Activated naive CD8-positive, alpha-beta T cell treated with anti-CD3 and anti-CD28 coated beads, Interleukin-2, amount 10 ng/mL, durations not matched to agents 7 days and 5 days (primary cell): ENCODE data around the gene IL16. TPM values are rescaled to one million over a fixed set of nuclear protein-coding genes. Genes with fewer than 3 reads are reported as not detected.

ENCODE experiments used
- ATAC-seq: fragments of 150-1000 bp; cut with Tn5 transposase; one replicate; pipeline ENCODE4 v1.10.0; 2021; ENCODE audit warnings: low read depth, moderate library complexity
- POLR2A ChIA-PET: fragments of 350-600 bp; sonication (Branson Sonifier 250); formaldehyde crosslinking; loops from one replicate; lab custom pipeline; 2021; ENCODE audit warnings: antibody characterized with exemption; lab: Charles Lee
- DNase-seq: peaks from one replicate; pipeline ENCODE4 v3.0.0; 2021
- H3K27ac Mint-ChIP-seq: one replicate; pipeline ENCODE4 v1.8.0; 2022; ENCODE audit warnings: mild to moderate bottlenecking, mixed read lengths
- H3K27me3 Mint-ChIP-seq: one replicate; pipeline ENCODE4 v1.8.0; 2022; ENCODE audit warnings: mild to moderate bottlenecking, moderate library complexity, mixed read lengths
- H3K36me3 Mint-ChIP-seq: one replicate; pipeline ENCODE4 v1.8.0; 2021; ENCODE audit warnings: mild to moderate bottlenecking, mixed read lengths
- H3K4me1 Mint-ChIP-seq: one replicate; pipeline ENCODE4 v1.8.0; 2021; ENCODE audit warnings: mixed read lengths
- H3K4me3 Mint-ChIP-seq: one replicate; pipeline ENCODE4 v1.8.0; 2022; ENCODE audit warnings: mild to moderate bottlenecking, moderate library complexity, mixed read lengths
- H3K9me3 Mint-ChIP-seq: one replicate; pipeline ENCODE4 v1.8.0; 2021; ENCODE audit warnings: mixed read lengths
- total RNA-seq, 2 experiments: library from RNA; stranded (reverse); gene quantifications; one replicate each; pipeline ENCODE4 v1.2.3, GENCODE V29; 2021

IL16 gene
- total RNA-seq, 2 experiments from 2014 or later = 281 to 284 TPM

DNA sequence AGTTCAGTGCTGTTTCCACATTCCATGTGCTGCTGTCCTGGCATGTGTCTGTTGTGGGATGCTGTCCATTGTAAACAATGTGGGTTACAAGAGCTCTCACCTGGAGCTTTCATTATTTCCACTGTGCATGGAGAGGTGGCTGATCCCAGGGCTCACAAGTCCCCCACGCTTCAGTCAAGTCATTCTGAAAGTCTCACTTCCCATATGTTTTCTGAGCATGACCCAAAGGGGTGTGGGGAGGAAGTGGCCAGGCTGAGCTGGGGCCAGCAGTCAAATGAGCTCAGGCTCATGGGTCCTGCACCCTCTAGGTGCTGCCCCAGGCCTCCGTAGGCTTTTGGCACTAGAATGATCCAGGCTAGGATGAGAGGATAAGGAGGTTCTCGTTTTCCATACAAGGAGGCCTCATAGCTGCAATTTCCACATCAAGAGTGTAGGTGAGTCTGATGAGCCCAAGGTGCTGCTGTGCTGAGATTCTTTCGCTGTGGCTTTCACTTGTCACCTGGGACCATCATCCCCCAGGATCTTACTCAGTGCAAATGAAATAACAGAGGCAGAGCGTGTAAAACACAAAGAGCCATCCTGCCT lies 105.2 kb downstream of the IL16 start:
- peak overlapping the region; percentile 100 for H3K4me3 Mint-ChIP-seq
- no peaks in the 10 kb centered on the region for H3K27me3 Mint-ChIP-seq
- no peaks in the 10 kb centered on the region for H3K9me3 Mint-ChIP-seq
- ATAC-seq = peak; percentile 57
- peaks cover 90% of the 10 kb centered on the region for H3K36me3 Mint-ChIP-seq
- no peak for DNase-seq
- peaks cover 52% of the 10 kb centered on the region for H3K4me1 Mint-ChIP-seq
- POLR2A ChIA-PET = interaction anchor here (0.7 to 8.3 kb wide), 15 partner anchors 8 to 300 kb away, joined by 3 to 88 read pairs (median 10); partner anchors contain the start of genes STARD5 and TLNRD1
- peak overlapping the region; percentile 98 for H3K27ac Mint-ChIP-seq

DNA sequence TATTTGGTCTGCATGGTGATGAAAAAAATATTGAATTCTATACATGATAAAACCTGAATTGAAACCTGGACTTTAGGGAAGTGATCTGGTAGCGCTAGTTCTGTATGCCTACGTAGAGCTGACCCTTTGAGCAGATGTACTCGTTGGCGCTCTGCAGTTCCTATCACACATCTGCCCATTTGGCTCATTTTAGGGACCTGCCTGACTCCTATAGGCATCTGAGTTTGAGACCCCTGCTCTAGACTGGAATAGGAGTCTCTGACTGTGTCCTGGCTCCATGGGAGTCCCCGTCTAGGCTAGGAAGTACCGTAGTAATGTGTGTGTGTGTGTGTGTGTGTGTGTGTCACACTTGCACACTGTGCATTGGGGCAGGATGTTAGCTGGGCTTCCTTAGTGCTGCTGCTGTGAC lies 106.0 kb downstream of the IL16 start:
- Mint-ChIP-seq H3K4me3 (peak overlapping the region; percentile 100), H3K36me3 (peaks cover 89% of the 10 kb centered on the region), H3K4me1 (peaks cover 59% of the 10 kb centered on the region), H3K9me3 (no peaks in the 10 kb centered on the region), H3K27me3 (no peaks in the 10 kb centered on the region), H3K27ac (peak overlapping the region; percentile 98)
- ATAC-seq = peak; percentile 22
- POLR2A ChIA-PET = interaction anchor here (0.7 to 8.3 kb wide), 11 partner anchors 7 to 301 kb away, joined by 3 to 88 read pairs (median 7); partner anchors contain the start of genes STARD5 and TLNRD1
- DNase-seq = no peak

DNA sequence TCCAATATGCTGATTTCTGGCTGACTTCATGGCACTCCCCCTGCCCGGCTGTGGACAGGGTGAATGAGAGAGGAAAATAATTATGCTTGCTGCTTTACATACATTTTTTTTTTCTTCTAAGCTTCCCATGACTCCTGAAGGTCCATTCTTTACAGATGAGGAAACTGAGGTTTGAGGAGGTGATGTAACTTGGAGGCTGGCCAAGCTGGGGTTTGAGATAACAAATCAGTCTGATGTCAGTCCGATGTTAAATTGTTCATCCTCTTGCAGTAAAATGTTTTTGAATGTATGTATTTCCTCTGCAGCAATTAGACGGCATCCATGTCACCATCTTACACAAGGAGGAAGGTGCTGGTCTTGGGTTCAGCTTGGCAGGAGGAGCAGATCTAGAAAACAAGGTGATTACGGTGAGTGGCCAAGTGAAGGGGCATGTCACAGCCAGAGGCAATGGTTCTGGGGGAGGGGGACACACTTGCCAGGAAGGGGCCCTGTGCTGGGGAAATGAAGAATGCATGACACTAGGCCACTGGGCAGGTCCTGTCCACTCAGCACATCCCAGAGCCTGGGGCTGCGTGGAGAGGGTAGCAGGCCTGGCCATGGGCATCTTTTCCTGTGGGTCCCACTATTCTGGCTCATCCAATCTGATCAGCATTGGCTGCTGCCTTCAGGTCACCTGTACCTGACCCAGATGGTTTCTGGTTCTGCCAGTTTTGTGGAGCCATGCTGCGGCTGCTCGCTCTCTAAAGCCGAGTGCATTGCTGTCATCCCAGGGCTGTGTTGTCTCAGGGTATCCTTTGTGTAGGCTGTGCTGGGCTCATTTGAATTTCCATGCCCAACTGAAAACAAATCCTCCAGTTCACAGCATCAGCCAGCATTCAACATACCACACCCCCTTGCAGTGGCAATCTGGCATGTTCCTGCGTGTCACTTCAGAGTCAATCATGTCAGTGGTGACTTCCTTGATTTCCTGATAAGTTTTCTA lies 106.9 kb downstream of the IL16 start:
- H3K36me3 Mint-ChIP-seq = peaks cover 86% of the 10 kb centered on the region
- peaks cover 63% of the 10 kb centered on the region for H3K4me1 Mint-ChIP-seq
- DNase-seq (no peak), ATAC-seq (peak; percentile 4)
- H3K27me3 Mint-ChIP-seq = no peaks in the 10 kb centered on the region
- H3K9me3 Mint-ChIP-seq = no peaks in the 10 kb centered on the region
- POLR2A ChIA-PET = interaction anchor here (0.8 to 8.3 kb wide), 9 partner anchors 11 to 28 kb away, joined by 3 to 88 read pairs (median 7); partner anchors contain the start of gene STARD5
- peak overlapping the region; percentile 98 for H3K27ac Mint-ChIP-seq
- H3K4me3 Mint-ChIP-seq = peak overlapping the region; percentile 100

DNA sequence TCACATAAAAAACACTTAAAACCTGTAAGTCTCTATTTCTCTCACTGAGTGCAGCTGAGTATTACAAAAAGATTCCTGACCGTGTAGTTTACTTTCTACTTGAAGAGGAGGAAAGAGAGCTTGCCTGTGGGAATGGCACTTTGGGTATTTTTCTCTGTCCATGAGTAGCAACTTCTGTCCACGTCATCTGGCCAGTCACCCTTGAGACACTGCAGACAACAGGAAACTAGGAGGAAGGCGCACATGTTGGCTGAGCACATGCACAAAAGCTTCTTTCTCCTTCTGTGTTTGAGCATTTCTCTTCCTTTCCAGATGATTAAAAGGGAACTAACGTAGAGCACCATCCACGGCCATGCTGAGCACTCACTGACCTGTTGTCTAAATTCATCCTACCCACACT lies 107.5 kb downstream of the IL16 start:
- H3K27me3 Mint-ChIP-seq = no peaks in the 10 kb centered on the region
- peak overlapping the region; percentile 98 for H3K27ac Mint-ChIP-seq
- no peaks in the 10 kb centered on the region for H3K9me3 Mint-ChIP-seq
- H3K36me3 Mint-ChIP-seq = peaks cover 86% of the 10 kb centered on the region
- H3K4me1 Mint-ChIP-seq = peaks cover 68% of the 10 kb centered on the region
- DNase-seq (no peak), ATAC-seq (no peak)
- H3K4me3 Mint-ChIP-seq = peak overlapping the region; percentile 100
- POLR2A ChIA-PET = interaction anchor here (1.3 to 8.3 kb wide), 5 partner anchors 12 to 29 kb away, joined by 3 to 88 read pairs (median 22); partner anchors contain the start of gene STARD5

DNA sequence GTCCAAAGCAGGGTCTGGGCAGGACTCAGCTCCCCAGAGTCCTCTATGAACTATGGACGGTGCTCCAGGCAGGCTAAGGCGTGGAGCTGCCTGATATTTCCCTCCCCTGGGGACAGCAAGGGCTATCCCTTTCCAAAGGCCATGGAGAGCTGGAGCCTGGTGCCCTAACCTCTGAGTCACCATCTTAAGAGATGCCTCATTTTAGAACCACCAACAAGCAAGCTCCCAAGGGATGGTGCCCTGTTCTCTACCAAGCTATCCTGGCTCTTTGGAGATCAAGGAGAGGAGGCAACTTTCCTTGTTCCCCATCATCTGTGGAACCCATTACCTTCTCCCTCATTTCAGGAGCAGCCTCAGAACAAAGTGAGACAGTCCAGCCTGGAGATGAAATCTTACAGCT lies 111.6 kb downstream of the IL16 start:
- DNase-seq (no peak), ATAC-seq (no peak)
- Mint-ChIP-seq H3K9me3 (no peaks in the 10 kb centered on the region), H3K27ac (peak overlapping the region; percentile 54), H3K4me3 (no peak overlapping the region), H3K27me3 (no peaks in the 10 kb centered on the region), H3K36me3 (peaks cover 77% of the 10 kb centered on the region), H3K4me1 (peaks cover 60% of the 10 kb centered on the region)
- POLR2A ChIA-PET = interaction anchor here (1.2 to 9.2 kb wide), 6 partner anchors 8 to 30 kb away, joined by 3 to 97 read pairs (median 16); partner anchors contain the start of gene STARD5

DNA sequence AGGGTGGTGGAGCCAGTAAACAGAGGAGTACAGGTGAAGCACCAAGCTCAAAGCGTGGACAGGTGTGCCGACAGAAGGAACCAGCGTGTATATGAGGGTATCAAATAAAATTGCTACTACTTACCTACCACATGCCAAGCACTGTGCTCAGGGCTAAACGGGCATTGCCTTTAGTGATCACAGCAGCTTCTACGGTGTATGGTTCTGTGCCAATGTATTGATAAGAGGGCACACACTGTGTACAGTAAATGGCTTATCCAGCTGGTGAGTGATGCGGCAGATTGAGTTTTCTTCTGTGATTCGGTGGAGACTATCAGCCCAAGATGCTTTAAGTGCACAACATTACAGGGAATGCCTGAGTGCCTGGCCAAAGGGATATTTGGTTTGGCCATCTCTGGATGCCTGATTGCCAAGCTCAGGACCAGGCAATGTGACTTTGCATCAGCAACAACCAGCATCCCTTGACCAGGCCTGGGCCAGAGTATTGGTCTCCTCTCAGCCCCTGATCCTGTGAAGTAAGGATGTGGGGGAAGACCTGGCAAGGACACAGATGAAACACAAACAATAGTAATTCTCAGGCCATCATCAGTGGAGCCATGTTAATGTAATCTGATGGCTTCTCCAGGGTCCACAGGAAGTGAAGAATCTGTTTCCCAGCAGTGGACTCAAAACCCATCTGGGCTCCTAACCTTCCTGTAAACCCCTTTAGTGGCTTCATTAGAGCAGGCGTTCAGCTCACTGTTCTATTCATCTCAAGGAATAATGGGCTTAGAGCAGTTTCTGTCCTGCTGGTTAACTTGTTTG lies 113.2 kb downstream of the IL16 start:
- POLR2A ChIA-PET = interaction anchor here (0.9 to 9.2 kb wide), 7 partner anchors 9 to 31 kb away, joined by 3 to 97 read pairs (median 6); partner anchors contain the start of gene STARD5
- Mint-ChIP-seq H3K4me1 (peaks cover 48% of the 10 kb centered on the region), H3K27ac (peak overlapping the region; percentile 60), H3K4me3 (no peak overlapping the region), H3K27me3 (no peaks in the 10 kb centered on the region), H3K36me3 (peaks cover 63% of the 10 kb centered on the region), H3K9me3 (no peaks in the 10 kb centered on the region)
- no peak for ATAC-seq
- DNase-seq = no peak

DNA sequence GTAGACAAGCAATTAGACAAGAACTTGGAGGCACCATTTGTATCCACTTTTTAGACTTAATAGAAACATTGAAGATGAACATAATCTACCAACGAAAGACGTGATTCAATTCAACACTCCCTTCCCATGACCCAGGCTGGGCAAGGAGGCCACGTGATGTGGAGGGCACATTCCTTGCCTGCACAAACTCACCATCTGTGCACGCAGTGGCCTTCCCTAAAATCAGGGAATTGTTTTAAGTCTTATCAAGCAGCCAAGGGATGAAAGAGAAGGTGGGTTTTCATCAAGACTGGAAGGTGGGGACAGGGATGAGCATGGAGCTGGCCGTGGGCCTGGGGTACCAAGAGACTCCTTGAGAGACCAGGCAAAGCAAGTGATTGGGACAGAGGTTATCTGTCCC lies 113.8 kb downstream of the IL16 start:
- Mint-ChIP-seq H3K4me3 (no peak overlapping the region), H3K4me1 (peaks cover 53% of the 10 kb centered on the region), H3K27ac (peak overlapping the region; percentile 24), H3K27me3 (no peaks in the 10 kb centered on the region), H3K9me3 (no peaks in the 10 kb centered on the region), H3K36me3 (peaks cover 67% of the 10 kb centered on the region)
- DNase-seq (no peak), ATAC-seq (no peak)
- POLR2A ChIA-PET = interaction anchor here (1.9 to 9.2 kb wide), 4 partner anchors 9 to 16 kb away, joined by 6 to 97 read pairs (median 36); partner anchors contain the start of gene STARD5

DNA sequence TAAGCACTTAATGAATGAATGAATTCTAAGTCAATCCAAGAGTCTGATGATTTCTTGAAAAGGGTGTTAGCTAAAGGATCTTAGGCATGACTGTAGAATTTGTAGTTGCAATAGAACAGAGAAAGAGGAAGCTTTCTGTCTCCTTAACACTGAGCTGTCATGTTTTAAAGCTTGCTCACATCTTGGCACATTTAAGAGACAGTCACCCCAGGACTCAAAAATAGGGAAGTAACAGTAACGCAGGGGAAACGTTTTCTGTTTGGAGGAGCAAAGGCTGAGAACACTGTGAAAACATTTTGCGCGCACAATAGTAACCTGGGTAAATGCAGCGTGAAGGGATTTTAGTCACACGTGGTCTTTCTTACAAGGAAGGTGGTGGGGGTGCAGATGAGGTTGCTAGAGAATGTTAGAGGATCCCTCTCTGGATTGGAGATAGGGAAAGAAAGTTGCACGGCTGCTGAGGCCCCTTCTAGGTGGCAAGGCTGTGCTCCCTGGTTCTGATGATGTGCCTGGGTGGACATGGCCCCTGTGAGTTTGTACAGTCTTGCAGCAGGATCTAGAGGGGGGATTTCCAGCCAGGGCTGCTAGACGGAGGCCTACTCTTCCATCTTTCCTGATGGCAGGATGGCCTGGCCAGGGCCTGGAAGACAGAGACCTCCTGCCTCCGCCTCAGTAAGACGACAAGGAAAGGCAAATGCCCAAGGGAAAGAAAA lies 115.2 kb downstream of the IL16 start:
- POLR2A ChIA-PET = interaction anchor here (1.3 to 9.2 kb wide), 4 partner anchors 11 to 25 kb away, joined by 3 to 97 read pairs (median 36); partner anchors contain the start of gene STARD5
- Mint-ChIP-seq H3K27me3 (no peaks in the 10 kb centered on the region), H3K4me3 (no peak overlapping the region), H3K9me3 (no peaks in the 10 kb centered on the region), H3K27ac (peak overlapping the region; percentile 54), H3K4me1 (peaks cover 47% of the 10 kb centered on the region), H3K36me3 (peaks cover 60% of the 10 kb centered on the region)
- DNase-seq = no peak
- no peak for ATAC-seq

DNA sequence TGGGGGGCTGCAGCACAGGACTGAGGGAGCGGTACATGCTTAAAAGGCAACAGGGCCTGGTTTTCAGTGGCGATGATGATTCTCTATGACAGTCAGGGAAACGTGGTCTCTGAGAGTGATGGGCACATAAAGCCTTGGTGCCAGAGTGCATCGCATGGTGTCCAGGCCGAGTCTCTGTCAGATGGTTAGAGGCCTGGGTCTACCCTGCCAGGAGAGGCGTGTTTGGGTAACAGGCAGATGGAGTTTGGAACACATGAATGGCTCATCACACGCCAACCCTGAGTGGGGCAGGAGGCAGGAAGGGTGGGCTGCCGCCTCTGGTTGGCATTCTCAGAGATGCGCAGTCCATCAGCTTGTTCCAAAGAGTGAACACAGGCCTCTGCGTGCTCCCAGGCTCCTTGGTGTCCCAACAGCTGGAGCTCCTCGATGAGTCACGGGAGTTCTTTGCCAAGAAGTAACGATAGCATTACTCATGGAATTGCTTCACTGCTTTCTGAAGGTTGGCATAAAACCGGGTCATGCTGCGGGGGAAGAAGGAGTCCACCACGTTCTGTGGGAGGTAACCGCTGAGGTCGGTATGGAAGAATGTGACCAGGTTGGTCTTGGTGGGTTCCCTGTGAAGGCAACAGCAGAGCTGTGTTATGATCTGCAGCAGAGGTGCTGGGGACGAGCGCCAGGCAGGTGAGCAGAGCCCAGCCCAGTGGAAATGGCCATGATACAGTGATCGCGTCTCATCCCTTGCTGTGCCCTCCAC lies 116.3 kb downstream of the IL16 start:
- Mint-ChIP-seq H3K9me3 (no peaks in the 10 kb centered on the region), H3K36me3 (peaks cover 54% of the 10 kb centered on the region)

DNA sequence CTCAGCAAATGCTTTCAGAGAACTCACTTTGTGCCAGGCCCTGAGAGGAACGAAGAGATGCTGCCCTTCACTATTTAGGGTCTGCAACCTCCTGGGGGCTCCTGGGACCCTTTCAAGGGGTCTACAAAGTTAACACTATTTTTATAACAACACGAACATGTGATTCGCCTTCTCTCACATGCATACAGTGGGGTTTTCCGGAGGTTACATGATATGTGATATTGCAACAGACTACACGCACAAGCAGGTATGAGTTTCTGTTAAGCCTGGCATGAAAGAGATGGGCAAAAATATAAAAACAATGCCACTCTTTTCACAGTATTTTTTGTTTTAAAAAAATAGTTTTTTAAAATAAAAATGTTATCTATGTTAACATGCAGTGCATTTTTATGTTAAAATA lies 117.0 kb downstream of the IL16 start:
- Mint-ChIP-seq H3K27ac (no peak overlapping the region), H3K27me3 (no peaks in the 10 kb centered on the region), H3K4me3 (no peak overlapping the region), H3K4me1 (peaks cover 38% of the 10 kb centered on the region), H3K36me3 (peaks cover 49% of the 10 kb centered on the region), H3K9me3 (no peaks in the 10 kb centered on the region)
- no peak for ATAC-seq
- DNase-seq = no peak
- POLR2A ChIA-PET = interaction anchor here (9.2 kb wide), 1 partner anchor 20 kb away, joined by 97 read pairs; no protein-coding TSS in a partner anchor

More for the DNA sequence above, 116.3 kb downstream of the IL16 start:
- H3K4me3 Mint-ChIP-seq = no peak overlapping the region
- peaks cover 41% of the 10 kb centered on the region for H3K4me1 Mint-ChIP-seq
- no peak for ATAC-seq
- no peaks in the 10 kb centered on the region for H3K27me3 Mint-ChIP-seq
- H3K27ac Mint-ChIP-seq = peak overlapping the region; percentile 54
- DNase-seq = no peak
- POLR2A ChIA-PET = interaction anchor here (9.2 kb wide), 1 partner anchor 19 kb away, joined by 97 read pairs; no protein-coding TSS in a partner anchor

DNA sequence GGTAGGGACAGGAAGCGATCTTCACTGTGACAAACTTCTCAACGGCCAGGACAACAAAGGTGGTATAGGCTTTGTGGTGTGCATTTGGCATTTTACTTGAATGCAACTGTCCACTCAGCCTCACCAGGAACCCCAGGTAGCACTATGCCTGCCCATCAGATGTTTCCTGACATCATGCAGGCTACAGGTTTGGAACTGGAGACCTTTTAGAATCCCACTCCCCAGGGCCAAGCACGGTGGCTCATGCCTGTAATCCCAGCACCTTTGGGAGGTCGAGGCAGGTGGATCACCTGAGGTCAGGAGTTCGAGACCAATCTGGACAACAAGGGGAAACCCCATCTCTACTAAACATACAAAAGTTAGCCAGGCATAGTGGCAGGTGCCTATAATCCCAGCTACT lies 117.7 kb downstream of the IL16 start:
- no peak for DNase-seq
- ATAC-seq = no peak
- POLR2A ChIA-PET = interaction anchor here (9.2 kb wide), 1 partner anchor 20 kb away, joined by 97 read pairs; no protein-coding TSS in a partner anchor
- Mint-ChIP-seq H3K27ac (peak overlapping the region; percentile 75), H3K9me3 (no peaks in the 10 kb centered on the region), H3K4me1 (peaks cover 31% of the 10 kb centered on the region), H3K36me3 (peaks cover 44% of the 10 kb centered on the region), H3K27me3 (no peaks in the 10 kb centered on the region), H3K4me3 (no peak overlapping the region)
